ENCODE results near the gene PPP2R5A.

DNA sequence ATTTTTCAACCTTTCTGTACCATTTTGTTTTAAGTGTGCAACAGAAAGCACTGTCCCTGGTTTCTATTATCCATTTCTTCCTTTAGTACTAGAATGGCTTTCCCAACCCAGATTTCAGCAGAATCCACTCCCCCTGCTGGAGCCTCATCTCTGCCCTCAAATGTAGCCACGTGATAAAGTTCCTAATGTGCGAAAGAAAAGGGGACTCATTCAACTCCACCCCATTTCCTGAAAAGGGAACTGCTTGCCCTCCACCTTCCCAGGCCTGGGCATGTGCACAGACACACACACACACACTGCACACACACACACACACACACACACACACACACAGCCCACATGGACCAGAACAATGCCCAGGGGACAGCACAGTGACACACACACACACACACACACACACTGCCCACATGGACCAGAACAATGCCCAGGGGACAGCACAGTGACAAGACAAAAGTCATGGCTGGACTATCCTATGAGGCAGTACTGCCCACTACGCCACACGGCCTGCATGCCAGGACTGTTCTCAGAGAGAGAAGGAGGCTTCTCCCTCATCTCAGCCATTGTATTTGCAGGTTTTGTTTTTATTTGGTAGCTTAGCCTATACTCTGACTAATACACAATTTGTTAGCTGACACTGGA, 96.3 kb downstream of the PPP2R5A start:
- TF ChIP-seq POLR2AphosphoS5 (IDR thresholded peaks at IDR 0.05; ENCODE audit: insufficient read depth in 1 of 2, low read depth in 1 of 2) (no peak), POLR2A (IDR thresholded peaks at IDR 0.05) (no peak)
- TF ChIP-seq, protein P1, sequence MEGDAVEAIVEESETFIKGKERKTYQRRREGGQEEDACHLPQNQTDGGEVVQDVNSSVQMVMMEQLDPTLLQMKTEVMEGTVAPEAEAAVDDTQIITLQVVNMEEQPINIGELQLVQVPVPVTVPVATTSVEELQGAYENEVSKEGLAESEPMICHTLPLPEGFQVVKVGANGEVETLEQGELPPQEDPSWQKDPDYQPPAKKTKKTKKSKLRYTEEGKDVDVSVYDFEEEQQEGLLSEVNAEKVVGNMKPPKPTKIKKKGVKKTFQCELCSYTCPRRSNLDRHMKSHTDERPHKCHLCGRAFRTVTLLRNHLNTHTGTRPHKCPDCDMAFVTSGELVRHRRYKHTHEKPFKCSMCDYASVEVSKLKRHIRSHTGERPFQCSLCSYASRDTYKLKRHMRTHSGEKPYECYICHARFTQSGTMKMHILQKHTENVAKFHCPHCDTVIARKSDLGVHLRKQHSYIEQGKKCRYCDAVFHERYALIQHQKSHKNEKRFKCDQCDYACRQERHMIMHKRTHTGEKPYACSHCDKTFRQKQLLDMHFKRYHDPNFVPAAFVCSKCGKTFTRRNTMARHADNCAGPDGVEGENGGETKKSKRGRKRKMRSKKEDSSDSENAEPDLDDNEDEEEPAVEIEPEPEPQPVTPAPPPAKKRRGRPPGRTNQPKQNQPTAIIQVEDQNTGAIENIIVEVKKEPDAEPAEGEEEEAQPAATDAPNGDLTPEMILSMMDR (IDR thresholded peaks at IDR 0.05) = no peak
